PC-3 (cell line): ENCODE results near the gene SIVA1. TPM values are rescaled to one million over a fixed set of nuclear protein-coding genes. Genes with fewer than 3 reads are reported as not detected.

ENCODE experiments used
- ATAC-seq: fragments of 200-7000 bp; cut with Tn5 transposase; 2 replicates; pipeline ENCODE4 v1.9.1; 2020; ENCODE audit warnings: mild to moderate bottlenecking, moderate library complexity
- BruUV-seq: library from RNA; stranded (reverse); fragments of 400-500 nt; replicated peaks from 2 replicates; lab custom pipeline; 2021; lab: Mats Ljungman, UMichigan
- CTCF ChIA-PET: fragments of 300-600 bp; sonication (Branson Sonifier 250); formaldehyde crosslinking; loops from one replicate; lab custom pipeline; 2022; ENCODE audit warnings: antibody characterized with exemption; lab: Charles Lee
- POLR2A ChIA-PET: fragments of 300-600 bp; sonication (Branson Sonifier 250); formaldehyde crosslinking; loops from one replicate; lab custom pipeline; 2022; ENCODE audit warnings: antibody characterized with exemption; ENCODE audit not compliant: unreplicated experiment; lab: Charles Lee
- DNase-seq: peaks from one replicate; pipeline ENCODE4 v3.0.0-alpha.2; 2015
- H2AFZ ChIP-seq: fragments of 300-600 bp; sonication (generic); 2 replicates; pipeline ENCODE4 v1.6.0; 2016; ENCODE audit warnings: antibody characterized with exemption, low read length
- H3F3A ChIP-seq: fragments of 300-600 bp; sonication (generic); one replicate; pipeline ENCODE4 v1.6.0; 2017; ENCODE audit warnings: antibody characterized with exemption, low read length, control low read depth, mild to moderate bottlenecking; ENCODE audit not compliant: unreplicated experiment
- H3K27ac ChIP-seq: fragments of 300-600 bp; sonication (generic); 2 replicates; pipeline ENCODE4 v1.5.1; 2016; ENCODE audit warnings: mild to moderate bottlenecking, low read length
- H3K27me3 ChIP-seq: fragments of 300-600 bp; sonication (generic); 2 replicates; pipeline ENCODE4 v1.6.1; 2016; ENCODE audit warnings: low read length, mixed read lengths
- H3K36me3 ChIP-seq: fragments of 300-600 bp; sonication (generic); 2 replicates; pipeline ENCODE4 v1.6.1; 2016; ENCODE audit warnings: low read depth, mixed run types, low read length, mixed read lengths
- H3K4me1 ChIP-seq: fragments of 300-600 bp; sonication (generic); 2 replicates; pipeline ENCODE4 v1.5.1; 2016; ENCODE audit warnings: low read length; ENCODE audit not compliant: insufficient read depth
- H3K4me2 ChIP-seq: fragments of 300-600 bp; sonication (generic); 2 replicates; pipeline ENCODE4 v1.6.0; 2016; ENCODE audit warnings: low read length
- H3K4me3 ChIP-seq: fragments of 300-600 bp; sonication (generic); 2 replicates; pipeline ENCODE4 v1.5.1; 2016; ENCODE audit warnings: mild to moderate bottlenecking, low read length, mixed read lengths
- H3K79me2 ChIP-seq: fragments of 300-600 bp; sonication (generic); 2 replicates; pipeline ENCODE4 v1.6.1; 2017; ENCODE audit warnings: low read length, mixed read lengths
- H3K9ac ChIP-seq: fragments of 300-600 bp; sonication (generic); 2 replicates; pipeline ENCODE4 v1.6.0; 2016; ENCODE audit warnings: mild to moderate bottlenecking, low read length
- H3K9me2 ChIP-seq: fragments of 300-600 bp; sonication (generic); replicated peaks from 2 replicates; pipeline ENCODE4 v1.6.1; 2016; ENCODE audit warnings: mixed run types, low read length, mixed read lengths
- H3K9me3 ChIP-seq: fragments of 300-600 bp; sonication (generic); 2 replicates; pipeline ENCODE4 v1.6.1; 2016; ENCODE audit warnings: low read length, mixed read lengths
- H4K20me1 ChIP-seq: fragments of 300-600 bp; sonication (generic); 2 replicates; pipeline ENCODE4 v1.6.1; 2016; ENCODE audit warnings: low read length, mixed read lengths
- CTCF ChIP-seq: fragments of 300-600 bp; sonication (generic); conservative IDR thresholded peaks from 2 replicates; pipeline ENCODE4 v1.5.1; 2017; ENCODE audit warnings: antibody characterized with exemption, low read depth, mild to moderate bottlenecking, low read length
- EZH2 ChIP-seq: fragments of 300-600 bp; sonication (generic); IDR thresholded peaks from one replicate; pipeline ENCODE4 v1.6.1; 2017; ENCODE audit warnings: antibody characterized with exemption, mild to moderate bottlenecking, low read length; ENCODE audit not compliant: unreplicated experiment
- EZH2phosphoT487 ChIP-seq: fragments of 300-600 bp; sonication (generic); IDR thresholded peaks from 2 replicates; pipeline ENCODE4 v1.6.1; 2018; ENCODE audit warnings: mild to moderate bottlenecking, antibody characterized with exemption, low read length, borderline replicate concordance
- intact Hi-C: fragments of 100-400 bp; cut with micrococcal nuclease; formaldehyde crosslinking; loops from 2 replicates; pipeline ENCODE4 v1.9.0; 2023
- total RNA-seq: library from RNA; depleted of rRNA; stranded (reverse); fragments of >200 nt; gene quantifications from 2 replicates; pipeline ENCODE4 v1.2.3, GENCODE V29; 2014

Gene SIVA1
- total RNA-seq, 1 experiment from 2014 or later: 375 TPM

- H3K4me2 ChIP-seq: no peak overlapping the region
- ChIA-PET POLR2A (no interaction called here), CTCF (no interaction called here)
- H3K9me2 ChIP-seq: no peaks in the 10 kb centered on the region
- no peak overlapping the region for H3K27ac ChIP-seq
- DNase-seq: no peak
- no peaks in the 10 kb centered on the region for H3K4me1 ChIP-seq
- no peak overlapping the region for H2AFZ ChIP-seq
- BruUV-seq: no TSS peak
- no peaks in the 10 kb centered on the region for H3K27me3 ChIP-seq
- H3K9me3 ChIP-seq: no peaks in the 10 kb centered on the region
- intact Hi-C loops: no loop called here
- no peak overlapping the region for H3K9ac ChIP-seq
- H3K4me3 ChIP-seq: no peak overlapping the region
- H3K79me2 ChIP-seq: no peaks in the 10 kb centered on the region
- H4K20me1 ChIP-seq: no peaks in the 10 kb centered on the region
- no peak for TF ChIP-seq EZH2phosphoT487
- TF ChIP-seq CTCF: no peak
- TF ChIP-seq EZH2: no peak
- ATAC-seq: no peak
- H3F3A ChIP-seq: no peaks in the 10 kb centered on the region
- H3K36me3 ChIP-seq: peaks cover 5% of the 10 kb centered on the region; the same call in 1 of the 2 replicates
Measured at GRCh38 chr14:104710071-104710735, 42.7 kb upstream of the SIVA1 start.

GRCh38 chr14:104712881-104713734, 39.8 kb upstream of the SIVA1 start:
- no peak overlapping the region for H3K4me2 ChIP-seq
- H3K4me3 ChIP-seq: no peak overlapping the region
- CTCF ChIA-PET: no interaction called here
- H3F3A ChIP-seq: no peaks in the 10 kb centered on the region
- no peak overlapping the region for H3K9ac ChIP-seq
- TF ChIP-seq CTCF (no peak), EZH2phosphoT487 (no peak), EZH2 (no peak)
- H3K4me1 ChIP-seq: no peaks in the 10 kb centered on the region
- no peak overlapping the region for H2AFZ ChIP-seq
- no peak overlapping the region for H3K27ac ChIP-seq
- no peaks in the 10 kb centered on the region for H3K79me2 ChIP-seq
- no peak for ATAC-seq
- no peaks in the 10 kb centered on the region for H3K9me3 ChIP-seq
- BruUV-seq: no TSS peak
- peaks cover 5% of the 10 kb centered on the region; the same call in 1 of the 2 replicates for H3K36me3 ChIP-seq
- no peaks in the 10 kb centered on the region for H3K9me2 ChIP-seq
- POLR2A ChIA-PET: no interaction called here
- H4K20me1 ChIP-seq: no peaks in the 10 kb centered on the region
- DNase-seq: no peak
- intact Hi-C loops: no loop called here
- no peaks in the 10 kb centered on the region for H3K27me3 ChIP-seq
